GM12878 (cell line): ENCODE data around the gene MRRF. TPM values are rescaled to one million over a fixed set of nuclear protein-coding genes. Genes with fewer than 3 reads are reported as not detected.

Experiments used
- ATAC-seq: fragments of 200-7000 bp; cut with Tn5 transposase; 3 replicates; pipeline ENCODE4 v1.9.1; 2020; ENCODE audit warnings: mild to moderate bottlenecking, moderate library complexity
- BruUV-seq: library from RNA; stranded (reverse); fragments of 400-500 nt; replicated peaks from 2 replicates; lab custom pipeline; 2021; lab: Mats Ljungman, UMichigan
- CTCF ChIA-PET: fragments of 300-600 bp; sonication (Branson Sonifier 250); formaldehyde crosslinking; extraction: SDS; loops from one replicate; lab custom pipeline; 2021; ENCODE audit warnings: inconsistent platforms; lab: Yijun Ruan, JAX
- POLR2A ChIA-PET: fragments of 350-600 bp; formaldehyde crosslinking; extraction: SDS; loops from one replicate; lab custom pipeline; 2021; ENCODE audit warnings: inconsistent platforms; lab: Charles Lee
- RAD21 ChIA-PET: fragments of 300-600 bp; sonication (Branson Sonifier 250); formaldehyde crosslinking; loops from one replicate; lab custom pipeline; 2023; ENCODE audit warnings: antibody characterized with exemption; ENCODE audit not compliant: unreplicated experiment; lab: Charles Lee
- SMC1A ChIA-PET: fragments of 300-600 bp; sonication (Branson Sonifier 250); formaldehyde crosslinking; loops from one replicate; lab custom pipeline; 2023; ENCODE audit not compliant: unreplicated experiment, uncharacterized antibody; lab: Charles Lee
- DNase-seq: peaks from one replicate; pipeline ENCODE4 v3.0.0-alpha.2; 2011; ENCODE audit warnings: low read depth, low spot score
- FAIRE-seq: peaks from 3 replicates; lab custom pipeline; 2011; peaks lifted over from hg19 to GRCh38; lab: Jason Lieb, UNC
- H2AFZ ChIP-seq: 2 replicates; pipeline ENCODE4 v1.6.0; 2011; ENCODE audit warnings: low read depth, low read length, control low read depth; ENCODE audit not compliant: control insufficient read depth
- H3K27ac ChIP-seq: 2 replicates; pipeline ENCODE4 v1.5.1; 2011; ENCODE audit warnings: control low read depth; ENCODE audit not compliant: control insufficient read depth, insufficient read depth
- H3K27me3 ChIP-seq, 2 experiments: replicated peaks in 1 of 2; 2 replicates each; pipeline versions ENCODE4 v1.6.0 to v1.6.1; 2011; ENCODE audit warnings: low read length in 1 of 2; ENCODE audit not compliant: control insufficient read depth in 2 of 2, insufficient read depth in 2 of 2
- H3K36me3 ChIP-seq, 2 experiments: 2 replicates each; pipeline ENCODE4 v1.5.1; 2011; ENCODE audit warnings: low read length in 1 of 2; ENCODE audit not compliant: control insufficient read depth in 2 of 2, insufficient read depth in 2 of 2
- H3K4me1 ChIP-seq: 2 replicates; pipeline ENCODE4 v1.6.1; 2011; ENCODE audit warnings: mild to moderate bottlenecking, low read length, moderate library complexity, mixed read lengths; ENCODE audit not compliant: control insufficient read depth, insufficient read depth
- H3K4me2 ChIP-seq: 2 replicates; pipeline ENCODE4 v1.6.0; 2011; ENCODE audit warnings: control low read depth; ENCODE audit not compliant: control insufficient read depth, insufficient read depth
- H3K4me3 ChIP-seq: fragments of 200-600 bp; sonication (generic); 2 replicates; pipeline ENCODE4 v1.5.1; 2016
- H3K79me2 ChIP-seq: 2 replicates; pipeline ENCODE4 v1.6.0; 2011; ENCODE audit warnings: low read length; ENCODE audit not compliant: control insufficient read depth, insufficient read depth
- H3K9ac ChIP-seq: 2 replicates; pipeline ENCODE4 v1.8.0; 2011; ENCODE audit warnings: low read length, control low read depth, mixed read lengths; ENCODE audit not compliant: control insufficient read depth, insufficient read depth
- H3K9me3 ChIP-seq: replicated peaks from 3 replicates; pipeline ENCODE4 v1.5.1; 2011; ENCODE audit warnings: mild to moderate bottlenecking, low read length; ENCODE audit not compliant: control insufficient read depth, insufficient read depth
- H4K20me1 ChIP-seq: 2 replicates; pipeline ENCODE4 v1.6.0; 2011; ENCODE audit not compliant: control insufficient read depth, insufficient read depth
- EGR1 ChIP-seq, 2 experiments: IDR thresholded peaks; 1 replicate in 1 of 2; 2 replicates in 1 of 2; pipeline ENCODE4 v1.6.1; 2011 to 2012; ENCODE audit warnings: low read depth in 2 of 2, low read length in 2 of 2, borderline replicate concordance in 1 of 2, mild to moderate bottlenecking in 1 of 2, moderate library complexity in 1 of 2
- FOS ChIP-seq: IDR thresholded peaks from 3 replicates; pipeline ENCODE4 v1.6.1; 2011; ENCODE audit warnings: borderline replicate concordance; ENCODE audit not compliant: insufficient read length; ENCODE audit errors: extremely low read depth
- FOXK2 ChIP-seq: fragments of 450-650 bp; IDR thresholded peaks from 2 replicates; pipeline ENCODE4 v1.6.1; 2017; ENCODE audit warnings: mild to moderate bottlenecking, moderate library complexity
- HDAC6 ChIP-seq: fragments of 200-600 bp; sonication (generic); IDR thresholded peaks from one replicate; pipeline ENCODE4 v1.8.0; 2017; ENCODE audit warnings: antibody characterized with exemption; ENCODE audit not compliant: unreplicated experiment
- KDM1A ChIP-seq: fragments of 200-600 bp; sonication (generic); IDR thresholded peaks from 2 replicates; pipeline ENCODE4 v1.6.1; 2016; ENCODE audit warnings: borderline replicate concordance
- MYB ChIP-seq: fragments of 150-350 bp; IDR thresholded peaks from 2 replicates; pipeline ENCODE4 v1.6.1; 2014; ENCODE audit warnings: mild to moderate bottlenecking, low read depth, low read length, borderline replicate concordance
- RAD51 ChIP-seq: fragments of 450-650 bp; IDR thresholded peaks from 2 replicates; pipeline ENCODE4 v1.6.1; 2016; ENCODE audit warnings: moderate library complexity, mild to moderate bottlenecking, inconsistent platforms
- SPI1 ChIP-seq: IDR thresholded peaks from 2 replicates; pipeline ENCODE4 v1.6.1; 2011; ENCODE audit warnings: low read depth, mild to moderate bottlenecking, low read length, moderate library complexity, borderline replicate concordance; ENCODE audit not compliant: insufficient read depth
- ZBED1 ChIP-seq: IDR thresholded peaks from 2 replicates; pipeline ENCODE4 v1.6.1; 2016; ENCODE audit warnings: borderline replicate concordance
- WGBS: methylation state at CpG from one replicate; pipeline ENCODE4 v1.1.6; 2016; ENCODE audit warnings: low lambda C conversion rate; ENCODE audit not compliant: insufficient replicate concordance, insufficient coverage; ENCODE audit errors: missing lambda C conversion rate; 5-methylcytosine and 5-hydroxymethylcytosine counted together
- in situ Hi-C: fragments of 300-500 bp; cut with MboI; formaldehyde crosslinking; loops from 9 replicates; pipeline ENCODE4 v1.14.3; 2018; ENCODE audit warnings: mixed read lengths
- intact Hi-C: fragments of 100-400 bp; cut with micrococcal nuclease; formaldehyde crosslinking; loops from one replicate; pipeline ENCODE4 v1.14.2; 2022; ENCODE audit not compliant: unreplicated experiment
- polyA plus RNA-seq, 11 experiments: library from polyadenylated mRNA; depleted of rRNA in 4 of 11; unstranded in 6 of 11; stranded (reverse) in 5 of 11; fragments of >200 nt; fragmentation: Nextera tagmentation in 4 of 11; fragmentation: Illumina TruSeq in 1 of 11; extraction: Ambion mirVana in 4 of 11; extraction: Trizol in 1 of 11; gene quantifications; 1 replicate in 1 of 11; 2 replicates in 10 of 11; pipeline versions ENCODE4 v1.2.1 to v1.2.3, GENCODE V29; 2011 to 2016; ENCODE audit warnings: inconsistent platforms in 2 of 11, missing spikeins in 2 of 11, low read depth in 1 of 11
- total RNA-seq, 4 experiments: library from RNA; depleted of rRNA in 3 of 4; stranded (reverse); fragments of >200 nt in 3 of 4; fragmentation: Illumina TruSeq in 1 of 4; extraction: Trizol in 1 of 4; gene quantifications; 2 replicates each; pipeline versions ENCODE4 v1.2.1 to v1.2.3, GENCODE V29; 2013 to 2021
- TF ChIP-seq, protein P1 (sequence below): IDR thresholded peaks from 2 replicates; pipeline ENCODE4 v1.6.1; 2012; ENCODE audit warnings: low read depth, low read length, improper control_type of control experiment
- TF ChIP-seq, protein P2 (sequence below): fragments of 450-650 bp; formaldehyde crosslinking; IDR thresholded peaks from 2 replicates; pipeline ENCODE4 v1.5.0; 2022; ENCODE audit warnings: mild to moderate bottlenecking, missing genetic modification characterization
- TF ChIP-seq, protein P3 (sequence below): fragments of 450-650 bp; IDR thresholded peaks from 2 replicates; pipeline ENCODE4 v1.6.1; 2016; ENCODE audit warnings: mild to moderate bottlenecking
- TF ChIP-seq, protein P4 (sequence below): fragments of 450-650 bp; IDR thresholded peaks from 2 replicates; pipeline ENCODE4 v1.6.1; 2017; ENCODE audit warnings: mild to moderate bottlenecking, low read depth, inconsistent platforms; ENCODE audit not compliant: poor library complexity, severe bottlenecking
- TF ChIP-seq, protein P5 (sequence below), 3 experiments: IDR thresholded peaks in 2 of 3; conservative IDR thresholded peaks in 1 of 3; 2 replicates each; pipeline ENCODE4 v1.5.1; 2011; ENCODE audit warnings: low read depth in 3 of 3, low read length in 3 of 3, mild to moderate bottlenecking in 3 of 3, control low read depth in 2 of 3, moderate library complexity in 2 of 3, inconsistent platforms in 1 of 3, mixed read lengths in 1 of 3; ENCODE audit not compliant: control insufficient read depth in 2 of 3, insufficient read depth in 1 of 3; ENCODE audit errors: extremely low read depth in 1 of 3

Gene MRRF
- total and polyA plus RNA-seq, 10 of the 15 experiments (the other 5 are each of a cell fraction or from before 2014, with no cell fraction given): 64.8 to 112 (median 76.4) TPM

DNA sequence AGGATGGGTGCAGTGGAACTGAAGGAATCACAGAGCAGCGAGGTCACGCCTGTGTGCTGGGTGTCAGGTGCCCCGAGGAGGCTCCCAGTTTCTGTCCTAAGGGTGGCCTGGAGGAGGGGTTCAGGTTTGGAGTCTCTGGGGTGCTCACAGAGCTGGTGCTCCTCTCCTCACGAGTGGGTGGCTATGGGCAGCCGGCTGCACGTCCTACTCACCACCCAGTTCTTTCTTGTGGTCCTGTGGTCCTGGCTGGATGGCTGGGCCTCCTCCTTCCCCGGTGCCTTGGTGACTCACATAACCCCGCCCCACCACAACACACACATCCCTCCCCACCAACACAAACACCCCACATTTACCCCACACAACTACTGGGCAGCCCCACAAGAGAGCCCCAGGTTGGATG lies 96.2 kb downstream of the MRRF start:
- intact Hi-C loops (no loop called here), in situ Hi-C loops (no loop called here)
- Histone ChIP-seq H3K4me2 (no peak overlapping the region), H3K9ac (no peak overlapping the region), H3K4me1 (no peaks in the 10 kb centered on the region), H4K20me1 (no peaks in the 10 kb centered on the region), H3K9me3 (no peaks in the 10 kb centered on the region), H3K27ac (no peak overlapping the region), H3K27me3 (no peaks in the 10 kb centered on the region; a peak in 1 of 4 replicates), H2AFZ (no peak overlapping the region), H3K79me2 (no peaks in the 10 kb centered on the region), H3K4me3 (no peak overlapping the region), H3K36me3 (no peaks in the 10 kb centered on the region)
- TF ChIP-seq FOXK2: no peak
- TF ChIP-seq, protein P1, sequence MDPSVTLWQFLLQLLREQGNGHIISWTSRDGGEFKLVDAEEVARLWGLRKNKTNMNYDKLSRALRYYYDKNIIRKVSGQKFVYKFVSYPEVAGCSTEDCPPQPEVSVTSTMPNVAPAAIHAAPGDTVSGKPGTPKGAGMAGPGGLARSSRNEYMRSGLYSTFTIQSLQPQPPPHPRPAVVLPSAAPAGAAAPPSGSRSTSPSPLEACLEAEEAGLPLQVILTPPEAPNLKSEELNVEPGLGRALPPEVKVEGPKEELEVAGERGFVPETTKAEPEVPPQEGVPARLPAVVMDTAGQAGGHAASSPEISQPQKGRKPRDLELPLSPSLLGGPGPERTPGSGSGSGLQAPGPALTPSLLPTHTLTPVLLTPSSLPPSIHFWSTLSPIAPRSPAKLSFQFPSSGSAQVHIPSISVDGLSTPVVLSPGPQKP: no peak
- TF ChIP-seq, protein P2, sequence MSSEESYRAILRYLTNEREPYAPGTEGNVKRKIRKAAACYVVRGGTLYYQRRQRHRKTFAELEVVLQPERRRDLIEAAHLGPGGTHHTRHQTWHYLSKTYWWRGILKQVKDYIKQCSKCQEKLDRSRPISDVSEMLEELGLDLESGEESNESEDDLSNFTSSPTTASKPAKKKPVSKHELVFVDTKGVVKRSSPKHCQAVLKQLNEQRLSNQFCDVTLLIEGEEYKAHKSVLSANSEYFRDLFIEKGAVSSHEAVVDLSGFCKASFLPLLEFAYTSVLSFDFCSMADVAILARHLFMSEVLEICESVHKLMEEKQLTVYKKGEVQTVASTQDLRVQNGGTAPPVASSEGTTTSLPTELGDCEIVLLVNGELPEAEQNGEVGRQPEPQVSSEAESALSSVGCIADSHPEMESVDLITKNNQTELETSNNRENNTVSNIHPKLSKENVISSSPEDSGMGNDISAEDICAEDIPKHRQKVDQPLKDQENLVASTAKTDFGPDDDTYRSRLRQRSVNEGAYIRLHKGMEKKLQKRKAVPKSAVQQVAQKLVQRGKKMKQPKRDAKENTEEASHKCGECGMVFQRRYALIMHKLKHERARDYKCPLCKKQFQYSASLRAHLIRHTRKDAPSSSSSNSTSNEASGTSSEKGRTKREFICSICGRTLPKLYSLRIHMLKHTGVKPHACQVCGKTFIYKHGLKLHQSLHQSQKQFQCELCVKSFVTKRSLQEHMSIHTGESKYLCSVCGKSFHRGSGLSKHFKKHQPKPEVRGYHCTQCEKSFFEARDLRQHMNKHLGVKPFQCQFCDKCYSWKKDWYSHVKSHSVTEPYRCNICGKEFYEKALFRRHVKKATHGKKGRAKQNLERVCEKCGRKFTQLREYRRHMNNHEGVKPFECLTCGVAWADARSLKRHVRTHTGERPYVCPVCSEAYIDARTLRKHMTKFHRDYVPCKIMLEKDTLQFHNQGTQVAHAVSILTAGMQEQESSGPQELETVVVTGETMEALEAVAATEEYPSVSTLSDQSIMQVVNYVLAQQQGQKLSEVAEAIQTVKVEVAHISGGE (CRISPR knock-in tag): no peak
- TF ChIP-seq, protein P3, sequence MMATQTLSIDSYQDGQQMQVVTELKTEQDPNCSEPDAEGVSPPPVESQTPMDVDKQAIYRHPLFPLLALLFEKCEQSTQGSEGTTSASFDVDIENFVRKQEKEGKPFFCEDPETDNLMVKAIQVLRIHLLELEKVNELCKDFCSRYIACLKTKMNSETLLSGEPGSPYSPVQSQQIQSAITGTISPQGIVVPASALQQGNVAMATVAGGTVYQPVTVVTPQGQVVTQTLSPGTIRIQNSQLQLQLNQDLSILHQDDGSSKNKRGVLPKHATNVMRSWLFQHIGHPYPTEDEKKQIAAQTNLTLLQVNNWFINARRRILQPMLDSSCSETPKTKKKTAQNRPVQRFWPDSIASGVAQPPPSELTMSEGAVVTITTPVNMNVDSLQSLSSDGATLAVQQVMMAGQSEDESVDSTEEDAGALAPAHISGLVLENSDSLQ: no peak
- no peak for TF ChIP-seq EGR1 (IDR thresholded peaks at IDR 0.05; ENCODE audit: borderline replicate concordance in 1 of 2, low read depth in 2 of 2, low read length in 2 of 2)
- TF ChIP-seq MYB: no peak
- no peak for TF ChIP-seq KDM1A
- TF ChIP-seq, protein P4, sequence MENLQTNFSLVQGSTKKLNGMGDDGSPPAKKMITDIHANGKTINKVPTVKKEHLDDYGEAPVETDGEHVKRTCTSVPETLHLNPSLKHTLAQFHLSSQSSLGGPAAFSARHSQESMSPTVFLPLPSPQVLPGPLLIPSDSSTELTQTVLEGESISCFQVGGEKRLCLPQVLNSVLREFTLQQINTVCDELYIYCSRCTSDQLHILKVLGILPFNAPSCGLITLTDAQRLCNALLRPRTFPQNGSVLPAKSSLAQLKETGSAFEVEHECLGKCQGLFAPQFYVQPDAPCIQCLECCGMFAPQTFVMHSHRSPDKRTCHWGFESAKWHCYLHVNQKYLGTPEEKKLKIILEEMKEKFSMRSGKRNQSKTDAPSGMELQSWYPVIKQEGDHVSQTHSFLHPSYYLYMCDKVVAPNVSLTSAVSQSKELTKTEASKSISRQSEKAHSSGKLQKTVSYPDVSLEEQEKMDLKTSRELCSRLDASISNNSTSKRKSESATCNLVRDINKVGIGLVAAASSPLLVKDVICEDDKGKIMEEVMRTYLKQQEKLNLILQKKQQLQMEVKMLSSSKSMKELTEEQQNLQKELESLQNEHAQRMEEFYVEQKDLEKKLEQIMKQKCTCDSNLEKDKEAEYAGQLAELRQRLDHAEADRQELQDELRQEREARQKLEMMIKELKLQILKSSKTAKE: no peak
- no peak for TF ChIP-seq RAD51
- no peak for TF ChIP-seq FOS
- no peak for TF ChIP-seq SPI1
- TF ChIP-seq, protein P5, sequence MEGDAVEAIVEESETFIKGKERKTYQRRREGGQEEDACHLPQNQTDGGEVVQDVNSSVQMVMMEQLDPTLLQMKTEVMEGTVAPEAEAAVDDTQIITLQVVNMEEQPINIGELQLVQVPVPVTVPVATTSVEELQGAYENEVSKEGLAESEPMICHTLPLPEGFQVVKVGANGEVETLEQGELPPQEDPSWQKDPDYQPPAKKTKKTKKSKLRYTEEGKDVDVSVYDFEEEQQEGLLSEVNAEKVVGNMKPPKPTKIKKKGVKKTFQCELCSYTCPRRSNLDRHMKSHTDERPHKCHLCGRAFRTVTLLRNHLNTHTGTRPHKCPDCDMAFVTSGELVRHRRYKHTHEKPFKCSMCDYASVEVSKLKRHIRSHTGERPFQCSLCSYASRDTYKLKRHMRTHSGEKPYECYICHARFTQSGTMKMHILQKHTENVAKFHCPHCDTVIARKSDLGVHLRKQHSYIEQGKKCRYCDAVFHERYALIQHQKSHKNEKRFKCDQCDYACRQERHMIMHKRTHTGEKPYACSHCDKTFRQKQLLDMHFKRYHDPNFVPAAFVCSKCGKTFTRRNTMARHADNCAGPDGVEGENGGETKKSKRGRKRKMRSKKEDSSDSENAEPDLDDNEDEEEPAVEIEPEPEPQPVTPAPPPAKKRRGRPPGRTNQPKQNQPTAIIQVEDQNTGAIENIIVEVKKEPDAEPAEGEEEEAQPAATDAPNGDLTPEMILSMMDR (IDR thresholded peaks at IDR 0.05 in 2 of 3, conservative IDR thresholded peaks at IDR 0.05 in 1 of 3; ENCODE audit: control insufficient read depth in 2 of 3, extremely low read depth in 1 of 3, insufficient read depth in 1 of 3, low read depth in 3 of 3, low read length in 3 of 3): no peak
- no peak for TF ChIP-seq HDAC6
- no peak for TF ChIP-seq ZBED1
- ATAC-seq: no peak
- no peak for FAIRE-seq
- WGBS: 3% methylated on average over 8 of the region's 8 CpGs
- no peak for DNase-seq
- CTCF ChIA-PET: interaction anchor here (0.7 kb wide), 1 partner anchor 81 kb away, joined by 3 read pairs; no protein-coding TSS in a partner anchor
- POLR2A ChIA-PET: no interaction called here
- RAD21 ChIA-PET: no interaction called here
- BruUV-seq: no TSS peak
- SMC1A ChIA-PET: interaction anchor here (1.2 kb wide), 1 partner anchor 11 kb away, joined by 3 read pairs; no protein-coding TSS in a partner anchor
